Stimulated activated CD8-positive, alpha-beta memory T cell treated with anti-CD3 and anti-CD28 coated beads, Interleukin-15, amount 100 ng/mL, for 48 hours (primary cell): ENCODE measurements around the gene PRKN.

Experiments used
- DNase-seq, 2 donors: peaks; one replicate each; pipeline ENCODE4 v3.0.0-alpha.2; 2020; ENCODE audit warnings: low read depth in 2 of 2

The PRKN gene

DNA sequence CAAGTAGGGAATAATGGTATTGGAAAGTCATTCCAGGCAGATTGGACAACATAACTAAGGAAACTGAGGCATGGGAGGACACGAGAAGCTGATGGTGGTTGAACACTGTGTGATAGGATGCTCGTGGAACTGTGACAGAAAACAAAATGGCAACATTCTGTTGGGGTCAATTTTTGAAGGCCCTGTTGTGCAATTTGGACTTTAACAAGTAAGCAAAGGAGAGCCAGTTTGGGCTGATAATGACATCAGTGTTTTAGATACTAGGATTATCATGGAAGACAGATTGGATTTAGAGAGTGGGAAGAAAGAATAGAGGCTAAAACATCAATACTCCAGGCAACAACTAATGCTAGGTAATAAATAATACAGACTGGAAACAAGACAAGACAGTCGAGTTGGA lies 53.1 kb downstream of the PRKN start:
- no peak for DNase-seq

DNA sequence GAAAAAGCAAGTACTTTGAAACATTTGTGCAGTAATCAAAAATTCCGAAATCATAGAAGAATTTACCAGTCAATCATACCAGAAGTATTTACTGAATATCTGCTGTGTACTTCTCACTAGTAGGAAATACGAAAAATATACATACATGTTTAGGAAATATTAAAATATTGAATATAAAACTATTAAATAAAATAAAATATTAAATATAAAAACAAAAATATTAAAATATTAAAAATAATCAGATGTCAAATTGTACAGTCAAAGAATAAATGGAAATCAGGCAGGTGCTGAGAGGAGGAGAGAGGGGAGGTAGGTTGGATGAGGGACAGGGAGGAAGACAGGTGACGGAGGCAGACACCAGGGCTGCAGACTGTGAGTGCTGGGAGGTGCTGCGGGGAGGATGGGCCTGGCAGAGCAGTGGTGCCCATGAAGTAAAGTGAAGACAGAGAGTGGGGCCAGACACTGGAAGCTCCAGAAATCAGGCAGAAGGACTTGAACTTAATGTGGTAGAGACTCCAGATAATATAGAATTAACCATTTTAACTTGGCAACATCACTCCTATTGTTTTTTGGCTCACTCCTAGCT lies 55.9 kb downstream of the PRKN start:
- DNase-seq, result no peak

DNA sequence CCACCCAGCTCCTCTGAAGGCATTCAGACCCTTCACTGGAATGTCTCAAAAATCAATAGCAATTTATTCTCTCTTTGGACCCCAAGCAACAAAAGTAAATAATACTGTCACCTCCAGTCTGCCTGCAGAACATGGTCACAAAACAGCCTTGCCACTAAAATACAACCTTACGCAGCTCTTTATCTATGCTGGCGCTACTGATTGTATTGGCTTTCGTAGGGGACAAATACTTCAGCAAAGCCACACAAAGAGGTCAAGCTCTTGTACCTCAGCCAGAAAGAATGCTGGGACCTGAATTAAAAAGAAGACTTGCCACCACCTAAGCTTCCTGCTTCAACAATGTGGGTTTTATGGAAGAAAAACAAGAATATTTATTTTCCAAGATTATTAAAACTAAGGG lies 57.2 kb downstream of the PRKN start:
- no peak for DNase-seq

DNA sequence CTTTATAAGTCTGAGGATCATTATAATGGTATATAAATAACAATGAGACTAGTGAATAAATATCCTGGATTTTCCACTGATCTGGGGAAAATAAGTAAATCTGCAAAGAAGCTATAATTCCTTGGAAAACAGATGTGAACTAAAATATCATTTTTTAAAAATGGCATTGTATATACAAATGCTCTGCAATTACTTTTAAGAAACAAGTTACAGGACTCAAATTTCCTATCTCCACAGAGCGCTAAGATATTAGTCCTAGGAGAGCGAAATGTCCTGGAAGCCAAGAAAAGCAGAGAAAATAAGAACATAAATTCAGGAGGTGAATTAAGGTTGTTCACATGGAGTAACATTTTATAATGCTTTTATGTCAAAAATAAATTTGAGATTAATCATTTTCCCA lies 61.3 kb downstream of the PRKN start:
- DNase-seq, result no peak

DNA sequence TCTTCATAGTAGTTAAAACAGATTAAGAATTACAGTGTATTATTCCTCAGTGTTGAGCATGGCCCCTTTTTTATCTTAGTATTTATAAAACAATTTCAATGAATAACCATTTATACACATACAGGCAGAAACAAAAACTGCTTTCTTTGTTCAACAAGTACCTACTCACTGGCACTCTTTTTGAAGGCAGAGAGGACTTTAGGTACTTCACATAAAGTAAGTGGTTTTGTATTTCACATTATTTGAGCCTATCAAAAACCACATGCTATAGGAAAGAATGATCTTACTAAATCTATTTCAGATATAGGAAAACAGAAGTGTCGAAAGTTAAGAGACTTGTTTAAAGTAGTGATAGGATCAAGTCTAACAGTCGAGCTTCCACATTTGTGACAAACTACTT lies 73.8 kb downstream of the PRKN start:
- no peak for DNase-seq

DNA sequence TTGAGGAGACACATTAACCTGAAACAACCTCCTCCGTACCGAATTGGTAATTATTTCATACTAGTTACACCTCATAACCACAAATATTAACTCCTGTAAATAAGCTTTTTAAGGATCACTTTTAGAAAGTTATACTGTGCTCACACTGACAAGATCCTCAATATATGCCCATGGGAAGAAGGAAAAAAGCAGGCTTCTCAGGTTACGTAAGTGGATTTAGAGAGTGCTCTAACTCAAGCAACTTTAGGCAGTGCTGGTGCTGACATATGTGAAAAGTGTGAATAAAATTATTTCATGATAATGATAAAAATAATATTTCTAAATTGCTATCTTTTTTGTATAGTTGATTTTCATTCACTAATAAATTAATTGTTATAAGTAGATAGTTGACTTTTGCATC lies 76.1 kb downstream of the PRKN start:
- no peak for DNase-seq

DNA sequence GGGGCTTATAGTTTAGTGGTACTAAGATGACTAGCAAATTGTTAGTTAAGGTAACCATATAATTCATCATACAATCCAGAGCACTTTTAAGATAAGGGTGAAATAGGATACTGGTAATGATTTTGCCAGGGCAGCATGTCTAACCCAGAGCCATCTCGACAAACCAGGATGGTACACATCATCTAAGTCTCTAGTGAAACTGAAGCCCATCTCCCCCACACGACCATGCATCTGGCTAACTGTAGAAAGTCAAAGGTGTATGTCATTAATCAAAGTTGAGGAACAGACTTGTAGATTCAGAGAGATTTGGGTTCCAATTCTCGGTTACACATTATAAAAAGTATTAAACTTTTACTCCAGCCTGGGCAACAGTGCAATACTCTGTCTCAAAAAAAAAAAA lies 78.3 kb downstream of the PRKN start:
- DNase-seq, result no peak

DNA sequence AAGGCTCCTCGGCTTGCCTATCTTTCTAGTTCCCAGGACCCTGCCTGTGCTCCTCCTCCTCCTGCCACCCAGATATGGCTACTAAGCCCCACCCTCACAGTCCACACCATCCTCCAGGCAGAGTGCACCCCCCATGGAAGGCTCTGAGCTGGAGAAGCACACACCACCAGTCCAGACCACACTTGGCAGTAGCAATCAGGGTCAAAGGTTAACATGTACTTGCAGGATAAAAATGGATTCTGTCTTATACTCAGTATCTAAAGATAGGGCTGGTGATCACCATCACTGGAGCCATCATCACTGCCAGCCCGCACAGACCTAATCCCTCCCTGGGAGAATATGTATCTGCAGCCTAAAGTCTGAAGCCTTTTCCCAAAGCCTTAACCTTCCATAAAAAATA lies 83.4 kb downstream of the PRKN start:
- DNase-seq, result no peak

DNA sequence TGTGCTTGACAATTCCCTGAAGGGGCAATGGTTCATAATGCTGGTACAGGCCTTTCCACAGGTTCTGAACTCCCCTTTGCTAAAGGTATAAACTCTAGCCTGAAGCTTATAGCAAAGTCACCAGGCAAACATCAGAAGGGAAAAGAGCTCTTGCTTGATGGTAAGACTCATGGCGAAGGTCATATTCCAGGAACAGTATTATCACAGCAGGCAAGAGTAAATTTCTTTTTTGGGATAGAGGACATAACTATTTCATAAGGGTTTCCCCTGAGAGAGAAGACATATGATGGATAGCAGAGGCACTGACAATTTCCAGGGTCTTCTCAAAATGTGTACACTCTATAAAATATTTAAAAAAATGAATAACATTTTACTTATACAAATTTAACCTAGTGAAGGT lies 86.8 kb downstream of the PRKN start:
- no peak for DNase-seq

DNA sequence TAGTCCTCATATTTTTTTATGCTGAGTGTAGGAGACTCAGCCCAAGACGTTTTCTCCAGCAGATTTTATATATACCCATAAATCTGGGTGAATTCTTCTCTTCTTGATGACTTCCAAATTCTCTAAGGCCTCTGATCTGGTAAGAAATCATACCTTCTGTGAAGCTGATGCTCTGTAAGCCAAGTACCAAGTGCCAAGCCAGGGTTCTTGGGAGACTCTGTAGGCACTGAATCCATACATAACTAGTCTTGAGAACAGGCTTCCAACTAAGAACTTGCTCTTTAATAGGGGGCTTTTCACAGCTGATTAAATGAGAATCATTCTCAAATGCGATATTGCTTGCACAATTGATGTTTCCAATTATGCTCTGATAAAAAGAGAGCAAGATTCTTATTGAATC lies 87.6 kb downstream of the PRKN start:
- DNase-seq, result no peak

DNA sequence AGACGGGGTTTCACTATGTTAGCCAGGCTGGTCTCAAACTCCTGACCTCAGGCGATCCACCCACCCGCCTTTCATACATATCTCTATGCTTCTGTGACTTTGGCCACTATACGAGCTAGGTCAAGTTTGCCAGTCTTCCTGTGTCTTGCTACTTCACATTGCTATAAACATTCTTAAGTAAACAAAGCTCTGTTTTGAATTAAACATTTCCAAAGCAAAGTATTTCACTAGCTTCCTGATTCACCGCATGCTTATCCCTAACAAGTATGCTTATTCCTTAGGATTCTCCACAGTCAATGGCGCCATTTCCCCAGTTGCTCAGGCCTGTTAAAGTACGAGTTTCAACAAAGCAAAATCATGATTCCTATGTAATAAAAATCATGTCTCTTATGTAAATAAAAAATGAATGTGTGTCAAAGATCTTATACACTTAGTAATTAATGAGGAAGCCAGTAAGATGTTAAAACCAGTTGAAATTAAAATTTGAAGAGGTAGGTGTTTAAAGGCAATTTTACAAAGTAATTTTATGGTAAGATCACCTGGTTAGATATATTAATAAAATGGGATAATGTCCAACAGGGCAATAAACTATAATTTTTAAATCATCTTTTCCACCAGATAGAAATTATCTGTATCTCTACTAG lies 88.5 kb downstream of the PRKN start:
- DNase-seq, result no peak

DNA sequence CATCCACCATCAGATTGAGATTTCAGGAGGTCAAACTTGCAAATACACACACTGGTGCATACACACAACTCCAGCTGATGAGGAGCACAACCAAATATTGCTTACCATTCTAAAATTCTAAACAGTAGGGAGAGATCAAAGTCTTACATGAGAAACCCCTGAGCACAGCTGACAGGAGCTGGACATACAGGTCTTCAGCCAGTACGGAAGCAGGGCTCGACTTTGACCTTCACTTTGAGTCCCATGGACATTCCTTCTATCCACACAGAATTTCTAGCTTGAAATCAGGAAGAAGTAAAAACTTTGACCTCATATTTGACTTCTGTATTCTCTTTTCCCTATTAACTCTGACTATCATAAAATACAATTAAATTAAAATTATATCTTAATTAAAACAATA lies 90.2 kb downstream of the PRKN start:
- no peak for DNase-seq

DNA sequence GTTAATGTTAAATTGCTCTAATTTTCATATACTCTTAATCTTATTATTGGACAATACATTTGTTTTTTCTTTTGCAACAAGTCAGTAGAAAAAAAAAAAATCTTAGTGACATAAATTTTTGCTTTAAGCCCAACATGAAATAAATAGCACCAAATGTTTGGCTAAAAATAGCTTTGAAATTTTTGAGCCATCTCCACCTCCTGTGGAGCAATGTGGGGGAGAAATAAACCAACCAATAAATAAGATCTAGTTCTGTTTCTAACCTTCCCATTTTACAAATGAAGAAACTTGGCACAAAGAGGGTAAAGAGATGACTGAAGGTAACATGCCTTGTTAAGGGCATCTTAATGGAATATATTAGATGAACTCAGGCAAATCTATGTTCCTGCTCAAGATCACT lies 91.4 kb downstream of the PRKN start:
- DNase-seq, result no peak

DNA sequence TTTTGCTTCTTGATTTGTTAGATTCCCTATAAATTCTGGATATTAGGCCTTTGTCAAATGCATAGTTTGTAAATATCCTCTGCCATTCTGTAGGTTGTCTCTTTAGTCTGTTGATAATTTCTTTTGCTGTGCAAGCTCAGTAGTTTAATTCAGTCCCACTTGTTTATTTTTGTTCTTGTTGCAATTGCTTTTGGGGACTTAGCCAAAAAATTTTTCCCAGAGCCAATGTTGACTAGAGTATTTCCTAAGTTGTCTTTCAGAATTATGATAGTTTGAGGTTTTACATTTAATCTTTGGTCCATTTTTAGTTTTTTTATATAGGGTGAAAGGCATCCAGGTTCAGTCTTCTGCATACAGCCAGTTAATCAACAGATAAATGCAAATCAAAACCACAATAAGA lies 96.0 kb downstream of the PRKN start:
- no peak for DNase-seq

DNA sequence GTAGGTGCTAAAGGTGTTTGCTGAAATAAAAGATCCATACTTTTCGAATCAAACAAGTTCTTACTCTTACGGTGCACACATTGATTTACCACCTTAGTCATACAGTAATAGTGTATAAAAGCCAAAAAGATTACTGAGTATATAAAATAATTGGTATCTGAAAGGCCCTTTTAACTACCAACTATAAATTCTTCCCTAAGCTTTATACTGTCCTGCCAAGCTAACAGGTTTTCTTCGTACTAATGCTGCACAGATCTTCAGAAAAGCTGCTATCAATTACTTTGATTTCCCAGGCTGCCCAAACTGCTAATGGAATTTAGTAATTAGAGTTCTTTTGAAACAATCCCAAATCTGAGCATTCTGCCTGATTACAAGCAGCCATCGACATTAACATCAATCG lies 97.5 kb downstream of the PRKN start:
- DNase-seq, result no peak

DNA sequence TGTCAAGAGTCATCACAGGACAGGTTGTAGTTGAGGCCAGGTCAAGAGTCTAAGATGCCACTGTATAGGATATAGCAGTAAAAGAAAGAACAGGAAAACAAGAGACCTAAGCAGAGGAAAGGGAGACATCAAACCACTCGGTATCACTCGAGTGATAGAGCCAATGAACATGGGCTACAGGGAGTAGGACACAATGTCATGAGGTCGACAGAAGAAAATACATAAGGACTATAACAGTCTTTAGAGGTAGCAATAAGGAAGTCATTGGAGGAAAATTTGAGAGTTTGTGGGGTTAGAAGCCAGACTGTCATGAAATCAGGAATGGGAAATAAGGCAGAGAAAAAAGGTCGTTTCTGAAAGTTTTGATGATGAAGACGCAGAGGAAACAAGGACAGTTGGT lies 99.7 kb downstream of the PRKN start:
- DNase-seq, result no peak

DNA sequence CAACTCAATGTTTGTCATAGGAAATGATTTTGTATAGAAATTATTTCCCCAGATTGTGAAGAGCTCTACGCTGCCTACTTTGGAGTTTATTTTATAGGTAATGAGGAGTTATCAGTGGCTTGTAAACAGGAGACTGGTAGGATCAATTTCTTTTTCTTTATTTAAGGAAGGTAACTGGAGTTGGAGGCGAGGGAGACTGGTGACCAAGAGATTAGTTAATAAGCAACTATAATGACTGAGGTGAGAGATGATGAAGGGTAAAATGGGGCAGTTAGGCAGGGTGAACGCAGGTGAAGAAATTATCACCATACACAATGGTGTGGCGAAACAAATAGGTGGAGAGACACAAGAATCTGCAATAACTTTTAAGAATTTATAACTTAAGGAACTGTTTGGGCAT lies 100.2 kb downstream of the PRKN start:
- DNase-seq, result no peak

DNA sequence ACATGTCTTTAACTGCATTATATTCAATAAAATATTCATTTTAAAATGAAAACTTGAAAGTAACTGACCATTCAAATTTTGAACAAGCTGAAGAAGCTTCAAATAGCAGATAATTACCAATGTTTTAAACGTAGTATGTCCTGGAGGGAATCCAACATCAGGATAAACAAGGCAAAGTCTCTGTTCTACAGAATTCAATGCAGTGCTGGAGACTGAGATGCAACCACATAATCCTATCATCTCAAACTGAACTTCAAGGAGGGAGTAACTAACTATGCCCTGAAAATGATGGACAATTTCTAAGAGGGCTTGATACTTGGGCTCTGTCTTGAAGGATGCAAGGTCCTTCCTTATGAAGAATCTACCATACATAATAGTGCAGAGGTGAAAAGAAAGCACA lies 100.7 kb downstream of the PRKN start:
- no peak for DNase-seq

DNA sequence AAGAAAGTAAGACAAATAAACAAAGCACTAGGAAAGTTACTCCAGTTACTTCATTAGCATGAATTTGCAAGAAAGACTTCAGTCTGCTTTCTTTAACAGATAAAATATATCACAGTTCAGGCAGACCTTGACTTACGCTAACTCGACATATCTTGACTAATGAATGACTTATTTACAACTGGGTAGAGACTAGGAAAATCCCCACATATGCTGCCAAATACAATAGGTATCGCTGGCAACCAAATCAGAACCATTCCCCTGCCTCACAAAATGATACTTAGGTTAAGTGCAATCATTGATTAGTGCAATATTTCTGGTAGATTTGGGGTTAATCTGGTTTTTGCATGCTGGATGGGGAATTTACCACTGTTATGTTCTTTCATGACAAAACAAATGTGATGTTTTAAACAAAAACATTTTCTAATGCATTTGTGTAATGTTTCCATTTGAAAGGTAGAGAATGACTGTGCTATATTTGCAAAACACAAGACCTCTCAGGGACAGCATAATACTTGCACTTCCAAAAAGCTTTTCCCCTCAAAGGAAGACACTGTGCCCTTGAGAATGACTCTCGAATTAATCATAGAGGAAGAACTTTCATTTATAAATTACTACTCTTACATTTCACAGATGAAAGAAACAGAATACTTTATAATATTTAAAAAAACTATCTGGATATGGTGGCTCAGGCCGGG lies 101.6 kb downstream of the PRKN start:
- DNase-seq, result no peak

DNA sequence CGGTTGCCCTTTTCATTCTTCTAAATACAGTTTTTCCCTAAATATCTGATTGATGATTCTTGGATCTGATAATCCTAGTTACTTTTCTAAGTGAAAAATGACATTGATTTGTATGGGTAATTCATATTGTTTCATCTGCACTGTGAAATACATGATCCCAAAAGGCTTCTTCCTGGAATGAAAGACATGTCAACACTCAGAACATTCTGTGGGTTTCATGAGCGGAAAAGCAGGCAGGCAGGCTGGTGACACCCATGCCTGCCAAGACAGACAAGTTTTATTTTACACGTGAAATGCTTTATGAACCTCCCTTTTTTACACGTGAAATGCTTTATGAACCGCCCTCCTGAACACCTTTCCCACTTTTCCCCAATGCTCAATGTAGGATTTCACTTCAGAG lies 105.0 kb downstream of the PRKN start:
- no peak for DNase-seq

DNA sequence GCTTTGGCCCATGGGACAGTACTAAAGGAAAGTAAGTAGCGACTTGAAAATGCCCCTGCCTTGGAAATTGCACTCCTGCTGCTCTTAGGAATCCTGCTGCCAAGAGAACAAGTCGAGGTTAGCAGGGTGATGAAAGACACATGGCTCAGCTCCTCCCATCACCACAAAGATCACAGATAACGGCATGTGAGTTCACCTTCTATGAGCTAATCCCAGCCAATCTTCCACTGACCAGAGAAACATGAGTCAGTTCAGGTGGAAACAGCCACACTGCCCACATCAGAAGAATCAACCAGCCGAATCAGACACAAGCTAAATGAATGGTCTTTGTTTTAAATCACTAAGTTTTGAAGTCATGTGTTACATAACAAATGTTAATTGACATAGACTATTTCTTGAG lies 106.3 kb downstream of the PRKN start:
- peak; percentile 8 to 14 for DNase-seq

DNA sequence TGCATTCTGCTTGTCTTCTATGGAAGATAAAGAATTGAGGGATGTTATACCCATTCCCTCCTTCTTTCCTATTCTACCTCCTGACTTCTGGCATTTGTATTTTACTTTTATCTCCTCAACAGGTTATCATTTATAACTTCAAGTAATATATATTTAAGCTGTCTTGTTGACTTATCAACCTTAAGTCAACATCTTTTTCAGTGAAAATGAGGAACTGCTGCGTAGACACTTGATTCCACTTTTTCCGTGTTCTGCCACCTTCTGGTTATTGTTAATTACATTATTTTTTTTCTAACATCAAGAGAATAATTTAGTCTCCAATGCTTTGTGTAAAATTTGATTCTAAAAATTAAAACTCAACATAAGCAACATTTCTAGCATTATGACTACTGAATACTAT lies 107.5 kb downstream of the PRKN start:
- DNase-seq, result no peak

DNA sequence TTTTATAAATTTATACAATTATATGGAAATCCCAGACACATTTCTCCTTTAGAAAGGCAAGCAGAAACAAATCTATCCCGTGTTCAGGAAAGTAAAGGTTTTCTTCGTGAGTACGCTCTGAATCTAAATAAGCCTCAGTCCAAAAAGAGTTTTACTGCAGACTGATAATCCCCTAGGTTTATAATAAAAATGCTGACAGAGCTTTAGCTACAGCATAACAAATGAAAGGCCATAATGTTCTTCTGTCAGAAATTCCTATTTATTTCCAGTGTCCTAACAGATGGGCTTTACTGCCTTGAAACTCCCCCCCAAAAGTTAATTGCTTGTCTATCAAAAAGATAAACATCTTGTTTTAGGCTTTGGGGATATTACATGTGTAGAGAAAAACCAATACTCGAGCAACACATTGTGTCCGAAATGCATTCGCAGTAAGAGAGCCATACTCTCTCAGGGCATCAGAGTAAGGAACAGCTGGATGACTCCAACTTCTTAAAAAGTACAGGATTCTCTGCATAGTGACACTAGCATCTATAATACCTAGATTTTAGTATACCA lies 109.0 kb downstream of the PRKN start:
- DNase-seq, result no peak
